Endothelial cell (in vitro differentiated cells): ENCODE measurements around the gene PCARE. TPM values are rescaled to one million over a fixed set of nuclear protein-coding genes. Genes with fewer than 3 reads are reported as not detected.

Experiments
- DNase-seq: peaks from one replicate; pipeline ENCODE4 v3.0.0; 2021; ENCODE audit warnings: low spot score
- H3K27ac Mint-ChIP-seq: one replicate; pipeline ENCODE4 v1.8.0; 2021; ENCODE audit warnings: mixed read lengths, inconsistent platforms; ENCODE audit not compliant: unreplicated experiment
- H3K27me3 Mint-ChIP-seq: one replicate; pipeline ENCODE4 v1.8.0; 2021; ENCODE audit warnings: mild to moderate bottlenecking, moderate library complexity, mixed read lengths, inconsistent platforms; ENCODE audit not compliant: unreplicated experiment
- H3K36me3 Mint-ChIP-seq: one replicate; pipeline ENCODE4 v1.8.0; 2021; ENCODE audit warnings: mild to moderate bottlenecking, low read depth, mixed read lengths, inconsistent platforms; ENCODE audit not compliant: unreplicated experiment
- H3K4me1 Mint-ChIP-seq: one replicate; pipeline ENCODE4 v1.8.0; 2021; ENCODE audit warnings: mild to moderate bottlenecking, mixed read lengths, inconsistent platforms; ENCODE audit not compliant: unreplicated experiment
- H3K4me3 Mint-ChIP-seq: one replicate; pipeline ENCODE4 v1.8.0; 2021; ENCODE audit warnings: mild to moderate bottlenecking, mixed read lengths, inconsistent platforms; ENCODE audit not compliant: unreplicated experiment
- H3K9me3 Mint-ChIP-seq: one replicate; pipeline ENCODE4 v1.8.0; 2021; ENCODE audit warnings: mixed read lengths, inconsistent platforms; ENCODE audit not compliant: unreplicated experiment
- CTCF ChIP-seq: fragments of 200-600 bp; sonication (generic); IDR thresholded peaks from one replicate; pipeline ENCODE4 v1.5.0; 2021; ENCODE audit warnings: antibody characterized with exemption; ENCODE audit not compliant: unreplicated experiment
- total RNA-seq: library from RNA; stranded (reverse); fragmentation: NEBNext Ultra II Directional; extraction: Animal tissue kit (Norgen Biotek cat#: 25700); gene quantifications from one replicate; pipeline ENCODE4 v1.2.1, GENCODE V29; 2021; ENCODE audit not compliant: unreplicated experiment

PCARE gene
- total RNA-seq, 1 donor from 2014 or later, result not detected

GRCh38 chr2:29115797-29116781 is 41.8 kb upstream of the PCARE start:
- Mint-ChIP-seq H3K27me3 (peaks cover 17% of the 10 kb centered on the region), H3K36me3 (peaks cover 3% of the 10 kb centered on the region), H3K4me3 (peak overlapping the region; percentile 89), H3K27ac (no peak overlapping the region), H3K4me1 (no peaks in the 10 kb centered on the region), H3K9me3 (no peaks in the 10 kb centered on the region)
- DNase-seq, result no peak
- no peak for TF ChIP-seq CTCF

DNA sequence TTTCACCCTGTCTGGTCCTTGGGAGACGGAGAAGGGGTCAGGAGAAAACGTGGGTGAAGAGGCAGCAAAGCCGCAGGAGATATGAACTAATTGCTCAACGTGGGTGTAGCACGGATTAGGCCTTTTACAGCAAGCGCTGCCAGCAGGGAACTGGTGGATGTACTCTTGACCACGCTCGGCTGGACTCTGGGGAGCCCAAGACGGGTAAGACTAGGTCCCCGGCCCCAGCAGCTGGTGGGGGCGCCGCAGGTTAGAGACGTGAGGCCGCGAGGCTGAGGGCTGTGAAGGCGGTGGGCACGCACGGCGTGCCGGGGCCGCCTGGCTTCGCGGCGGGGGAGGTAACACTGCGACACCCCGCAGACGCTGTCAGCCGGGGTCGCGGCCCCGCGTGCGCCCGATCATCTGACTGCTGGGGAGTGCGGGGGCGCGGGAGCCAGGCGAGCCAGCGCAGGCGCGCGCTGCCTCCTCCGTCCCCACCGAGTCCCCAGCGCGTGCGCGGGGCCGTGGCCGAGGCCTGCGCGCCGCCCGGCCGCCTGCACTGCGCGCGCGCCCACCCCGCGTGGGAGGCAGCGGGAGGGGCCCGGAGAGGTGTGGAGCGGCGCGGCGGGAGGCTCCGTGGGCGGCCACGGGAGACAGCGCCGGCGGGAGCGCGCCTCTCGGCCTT is 40.8 kb upstream of the PCARE start, which contains the start of gene CLIP4:
Gene CLIP4, plus strand, starts transcription at position 470 of the 664 bp plus-strand sequence. CDS start 5,974 bp downstream, outside the sequence.
- no peak for TF ChIP-seq CTCF
- DNase-seq, result no peak
- no peaks in the 10 kb centered on the region for H3K4me1 Mint-ChIP-seq
- H3K4me3 Mint-ChIP-seq, result peak within 1 kb of the TSS; percentile 93
- no peak within 1 kb of the TSS for H3K27ac Mint-ChIP-seq
- H3K27me3 Mint-ChIP-seq, result peaks cover 17% of the 10 kb centered on the region
- no peaks in the 10 kb centered on the region for H3K9me3 Mint-ChIP-seq
- H3K36me3 Mint-ChIP-seq, result peaks cover 3% of the 10 kb centered on the region

GRCh38 chr2:29114586-29114945 is 40.2 kb upstream of the PCARE start:
- Mint-ChIP-seq H3K27me3 (peaks cover 17% of the 10 kb centered on the region), H3K4me3 (peak overlapping the region; percentile 93)
- DNase-seq, result no peak

DNA sequence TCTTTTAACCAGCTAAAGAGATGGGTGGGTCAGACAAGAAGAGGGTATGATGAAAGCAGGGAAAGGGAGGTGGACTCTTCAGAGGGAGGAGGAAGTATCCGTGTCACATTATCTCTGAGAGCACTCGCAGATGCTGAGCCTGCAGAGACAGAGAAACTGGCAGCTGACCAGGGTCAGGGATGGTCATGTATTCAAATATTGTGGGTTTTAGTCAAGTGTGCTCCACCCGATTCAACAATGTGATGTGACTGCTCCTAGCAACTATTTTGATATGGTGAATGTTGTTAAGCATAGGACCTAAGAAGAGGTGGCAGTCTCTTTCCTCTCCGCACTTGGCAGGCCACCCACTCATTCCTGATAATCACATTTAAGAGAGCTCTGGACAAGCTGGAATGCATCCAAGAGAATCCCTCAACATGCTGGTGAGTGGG is 39.6 kb upstream of the PCARE start:
- H3K4me3 Mint-ChIP-seq, result peak overlapping the region; percentile 74
- H3K4me1 Mint-ChIP-seq, result no peaks in the 10 kb centered on the region
- H3K36me3 Mint-ChIP-seq, result peaks cover 3% of the 10 kb centered on the region
- no peaks in the 10 kb centered on the region for H3K9me3 Mint-ChIP-seq
- no peak for DNase-seq
- TF ChIP-seq CTCF, result no peak
- H3K27ac Mint-ChIP-seq, result no peak overlapping the region
- H3K27me3 Mint-ChIP-seq, result peaks cover 17% of the 10 kb centered on the region

More at GRCh38 chr2:29114586-29114945, 40.2 kb upstream of the PCARE start:
- Mint-ChIP-seq H3K4me1 (no peaks in the 10 kb centered on the region), H3K9me3 (no peaks in the 10 kb centered on the region), H3K27ac (no peak overlapping the region), H3K36me3 (peaks cover 3% of the 10 kb centered on the region)
- no peak for TF ChIP-seq CTCF
